Pancreas (tissue), 10 donors: ENCODE results near the gene WWTR1. TPM values are rescaled to one million over a fixed set of nuclear protein-coding genes. Genes with fewer than 3 reads are reported as not detected.

Experiments used
- ATAC-seq, 4 donors: fragments of 200-7000 bp; cut with Tn5 transposase; one replicate each; pipeline versions ENCODE4 v1.8.0 to v1.9.1; 2020; ENCODE audit warnings: mild to moderate bottlenecking in 4 of 4, moderate library complexity in 4 of 4
- DNase-seq, 6 donors: peaks; one replicate each; pipeline ENCODE4 v3.0.0-alpha.2; 2020
- FAIRE-seq: peaks from 2 replicates; lab custom pipeline; 2012; peaks lifted over from hg19 to GRCh38; lab: Jason Lieb, UNC
- H3K27ac ChIP-seq, 4 donors: fragments of 200-600 bp; sonication (generic); 1 replicate in 3 of 4; 2 replicates in 1 of 4; pipeline versions ENCODE4 v1.5.0 to v1.8.0; 2020
- H3K27me3 ChIP-seq, 4 donors: fragments of 200-600 bp; one replicate each; pipeline ENCODE4 v1.8.0; 2021
- H3K36me3 ChIP-seq, 3 donors: fragments of 200-600 bp; sonication (generic) in 1 of 3; one replicate each; pipeline versions ENCODE4 v1.5.0 to v1.8.0; 2020 to 2021
- H3K4me1 ChIP-seq, 3 donors: fragments of 200-600 bp; one replicate each; pipeline ENCODE4 v1.8.0; 2021
- H3K4me3 ChIP-seq, 4 donors: fragments of 200-600 bp; sonication (generic) in 2 of 4; one replicate each; pipeline versions ENCODE4 v1.5.0 to v1.8.0; 2020 to 2021
- H3K9me3 ChIP-seq, 4 donors: fragments of 200-600 bp; one replicate each; pipeline ENCODE4 v1.8.0; 2021
- CTCF ChIP-seq, 4 donors: fragments of 200-600 bp; sonication (generic) in 3 of 4; IDR thresholded peaks; one replicate each; pipeline versions ENCODE4 v1.5.0 to v1.8.0; 2021; ENCODE audit warnings: antibody characterized with exemption in 4 of 4
- WGBS, 2 donors: extraction: QIAGEN DNeasy Blood & Tissue Kit; methylation state at CpG; one replicate each; pipeline ENCODE4 v1.1.7; 2013; 5-methylcytosine and 5-hydroxymethylcytosine counted together
- intact Hi-C, 3 donors: fragments of 100-400 bp; cut with DNase I; formaldehyde crosslinking; loops; one replicate each; pipeline versions ENCODE4 v1.11.1 to v1.14.2; 2022
- polyA plus RNA-seq, 2 donors: library from polyadenylated mRNA; stranded (reverse); fragments of 200-250 nt; gene quantifications; one replicate each; pipeline ENCODE4 v1.2.3, GENCODE V29; 2013
- total RNA-seq, 6 donors: library from RNA; stranded (reverse); fragmentation: NEBNext Ultra II Directional in 4 of 6; extraction: Animal tissue kit (Norgen Biotek cat#: 25700) in 4 of 6; gene quantifications; one replicate each; pipeline versions ENCODE4 v1.2.1 to v1.2.4, GENCODE V29; 2021 to 2023
- donor health status: healthy with polysubstance abuse.
- donor health status: DM: no; HTN: no; CAD: no; lungs with moderate emphysema.
- donor health status: DM: no; HTN: no; CAD: no.
- donor health status: control.
- donor health status: control.
- donor health status: Bipolar disorder and iron deficiency.
- donor health status: DM: yes; HTN: yes; CAD: no.
- donor health status: DM: no; HTN: no; CAD: no.
- donor health status: DM: no; HTN: no; CAD: no.
- donor health status: DM: yes; HTN: yes; CAD: no.

The WWTR1 gene
- total and polyA plus RNA-seq, 8 donors: 18.9 to 47.0 (median 23.7) TPM

- Histone ChIP-seq H3K27me3 (no peaks in the 10 kb centered on the region), H3K36me3 (no peaks in the 10 kb centered on the region), H3K4me1 (peaks cover 0 to 3% (median 0%) of the 10 kb centered on the region in 3 donors), H3K27ac (no peak overlapping the region), H3K4me3 (no peak overlapping the region), H3K9me3 (no peaks in the 10 kb centered on the region)
- intact Hi-C loops: no loop called here
- TF ChIP-seq CTCF (IDR thresholded peaks at IDR 0.05): no peak
- WGBS, 2 donors: 65 to 74% methylated on average over 5 of the region's 5 CpGs
- DNase-seq (no peak), ATAC-seq (peak in 2 of 4 donors; percentile 52 to 55), FAIRE-seq (no peak)
Observed at GRCh38 chr3:149621218-149622005, 36.4 kb downstream of the WWTR1 start.

GRCh38 chr3:149620291-149621020 lies 37.4 kb downstream of the WWTR1 start:
- WGBS, 2 donors: 84 to 94% methylated on average over 1 of the region's 1 CpG
- no peaks in the 10 kb centered on the region for H3K27me3 ChIP-seq
- ATAC-seq: peak in 1 of 4 donors; percentile 41
- FAIRE-seq: no peak
- no peak overlapping the region for H3K4me3 ChIP-seq
- no peak for TF ChIP-seq CTCF (IDR thresholded peaks at IDR 0.05)
- intact Hi-C loops: no loop called here
- no peak overlapping the region for H3K27ac ChIP-seq
- no peaks in the 10 kb centered on the region for H3K36me3 ChIP-seq
- no peaks in the 10 kb centered on the region for H3K9me3 ChIP-seq
- DNase-seq: no peak
- H3K4me1 ChIP-seq: peaks cover 0 to 3% (median 0%) of the 10 kb centered on the region in 3 donors

DNA sequence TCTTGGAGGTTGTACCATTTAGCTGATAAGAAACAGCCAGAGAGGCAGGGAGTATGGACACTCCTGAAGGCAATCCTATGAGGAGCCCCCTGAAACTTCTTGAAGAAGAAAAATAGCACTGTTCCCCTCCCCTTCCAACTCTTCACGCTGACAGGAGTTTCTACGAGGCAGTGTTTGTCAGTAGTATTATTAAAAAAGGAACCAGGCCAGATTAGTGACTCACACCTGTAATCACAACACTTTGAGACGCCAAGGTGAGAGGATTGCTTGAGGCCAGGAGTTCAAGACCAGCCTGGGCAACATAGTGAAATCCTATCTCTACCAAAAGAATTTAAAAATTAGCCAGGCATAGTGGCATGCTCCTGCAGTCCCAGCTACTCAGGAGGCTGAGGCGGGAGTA lies 38.7 kb downstream of the WWTR1 start:
- peak overlapping the region in 2 of 4 donors; percentile 6 to 12 for H3K27ac ChIP-seq
- intact Hi-C loops: no loop called here
- FAIRE-seq: no peak
- no peaks in the 10 kb centered on the region for H3K9me3 ChIP-seq
- H3K4me3 ChIP-seq: no peak overlapping the region
- no peaks in the 10 kb centered on the region for H3K27me3 ChIP-seq
- no peaks in the 10 kb centered on the region for H3K36me3 ChIP-seq
- WGBS, 2 donors: 41 to 52% methylated on average over 4 of the region's 4 CpGs
- no peak for TF ChIP-seq CTCF (IDR thresholded peaks at IDR 0.05)
- no peak for ATAC-seq
- H3K4me1 ChIP-seq: peaks cover 0 to 3% (median 0%) of the 10 kb centered on the region in 3 donors
- no peak for DNase-seq

DNA sequence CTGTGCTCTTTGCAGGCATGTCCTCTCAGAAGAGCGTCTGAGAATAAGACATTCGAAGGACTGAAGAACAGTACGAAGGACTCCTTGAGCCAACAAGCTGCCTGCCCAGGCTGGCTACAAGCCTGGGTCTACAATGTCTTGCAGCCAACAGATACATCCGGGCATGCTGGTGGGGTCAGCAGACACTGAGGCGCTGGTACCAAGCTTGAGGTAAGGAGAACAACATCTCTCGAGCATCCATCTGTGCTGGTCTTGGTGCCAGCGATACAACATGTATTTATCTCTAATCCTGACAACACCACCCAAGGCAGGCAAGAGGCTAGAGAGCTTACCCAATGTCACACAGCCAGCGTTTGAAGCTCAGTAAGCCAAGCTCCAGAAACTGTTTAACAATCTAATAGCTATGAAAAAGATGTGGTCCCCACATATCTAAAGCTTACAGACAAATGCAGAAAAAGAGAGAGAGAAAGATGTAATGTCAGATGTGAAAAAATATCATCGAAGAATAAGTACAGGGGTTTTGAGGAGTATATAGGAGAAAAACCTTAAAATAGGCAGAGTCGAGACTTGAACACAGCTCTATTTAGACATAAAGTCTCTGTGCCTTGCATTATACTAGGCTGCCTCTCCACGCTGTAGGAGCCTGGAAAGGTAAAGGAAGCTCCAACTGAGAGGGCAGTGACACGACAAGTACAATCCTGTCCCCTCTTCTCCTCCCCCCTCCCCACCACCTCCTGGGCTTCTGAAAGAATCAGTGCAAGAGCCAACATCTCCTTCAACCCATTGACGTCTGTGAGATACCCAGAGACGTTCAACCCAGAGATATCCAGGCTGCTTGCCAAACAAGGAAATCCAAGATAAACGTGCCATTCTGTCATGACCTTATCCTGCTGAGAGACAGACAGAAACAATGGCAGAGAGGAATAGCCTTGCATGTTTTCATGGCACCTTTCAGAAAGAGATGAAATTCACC lies 39.4 kb downstream of the WWTR1 start:
- Histone ChIP-seq H3K4me3 (no peak overlapping the region), H3K27ac (peak overlapping the region in 1 of 4 donors; percentile 6), H3K4me1 (peaks cover 0 to 3% (median 0%) of the 10 kb centered on the region in 3 donors), H3K27me3 (no peaks in the 10 kb centered on the region), H3K36me3 (no peaks in the 10 kb centered on the region), H3K9me3 (no peaks in the 10 kb centered on the region)
- 68 to 71% methylated on average over 15 of the region's 15 CpGs for WGBS, 2 donors
- peak in 2 of 4 donors; percentile 9 to 32 for ATAC-seq
- no peak for TF ChIP-seq CTCF (IDR thresholded peaks at IDR 0.05)
- no peak for DNase-seq
- FAIRE-seq: no peak
- intact Hi-C loops: no loop called here
